ENCODE data around the gene PLEKHB1. TPM values are rescaled to one million over a fixed set of nuclear protein-coding genes. Genes with fewer than 3 reads are reported as not detected.

PLEKHB1 gene
- polyA plus RNA-seq = 1 to 10 TPM; 1.1 to 5.7 (median 2.5) TPM

DNA sequence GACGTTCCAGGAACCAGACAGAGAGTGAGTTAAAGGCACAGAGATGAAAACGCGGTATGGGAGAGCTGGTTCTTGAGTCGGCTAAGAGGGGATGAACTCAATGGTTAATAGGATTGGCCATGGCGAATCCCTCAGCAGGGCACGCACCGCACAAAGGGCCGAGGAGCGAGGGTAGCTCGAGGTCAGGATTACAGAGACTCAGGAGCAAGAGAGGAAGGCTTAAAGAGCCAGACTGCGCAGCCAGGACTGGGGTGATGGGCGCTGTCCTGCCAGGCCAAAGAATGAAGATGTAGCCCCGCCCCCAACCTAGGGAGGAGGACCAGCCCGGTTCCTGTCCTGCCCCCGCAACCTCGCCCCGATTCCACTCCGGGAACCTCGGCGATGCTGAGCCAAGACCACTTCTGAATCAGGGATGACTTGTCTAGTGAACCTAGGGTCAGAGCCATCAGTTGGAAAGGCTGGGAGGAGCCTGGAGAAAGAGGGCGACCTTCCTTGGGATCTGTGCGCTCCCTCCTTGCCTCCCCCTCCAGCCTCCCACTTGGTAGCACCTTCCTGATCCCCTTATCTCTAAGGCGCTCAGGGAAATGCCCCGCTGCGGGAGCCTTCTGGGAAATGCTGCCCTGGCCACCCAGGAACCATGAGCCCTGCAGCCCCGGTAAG is at the start of gene PLEKHB1:
PLEKHB1 (plus strand) TSS at position 610 of the 660 bp plus-strand sequence; CDS start at position 638, 28 bp downstream.
- 49 to 55% (median 49%) methylated on average over 25 to 26 of the region's 26 CpGs for WGBS, 3 donors
- H3K27ac ChIP-seq (ENCODE audit: low read depth, low read length) = no peak within 1 kb of the TSS

DNA sequence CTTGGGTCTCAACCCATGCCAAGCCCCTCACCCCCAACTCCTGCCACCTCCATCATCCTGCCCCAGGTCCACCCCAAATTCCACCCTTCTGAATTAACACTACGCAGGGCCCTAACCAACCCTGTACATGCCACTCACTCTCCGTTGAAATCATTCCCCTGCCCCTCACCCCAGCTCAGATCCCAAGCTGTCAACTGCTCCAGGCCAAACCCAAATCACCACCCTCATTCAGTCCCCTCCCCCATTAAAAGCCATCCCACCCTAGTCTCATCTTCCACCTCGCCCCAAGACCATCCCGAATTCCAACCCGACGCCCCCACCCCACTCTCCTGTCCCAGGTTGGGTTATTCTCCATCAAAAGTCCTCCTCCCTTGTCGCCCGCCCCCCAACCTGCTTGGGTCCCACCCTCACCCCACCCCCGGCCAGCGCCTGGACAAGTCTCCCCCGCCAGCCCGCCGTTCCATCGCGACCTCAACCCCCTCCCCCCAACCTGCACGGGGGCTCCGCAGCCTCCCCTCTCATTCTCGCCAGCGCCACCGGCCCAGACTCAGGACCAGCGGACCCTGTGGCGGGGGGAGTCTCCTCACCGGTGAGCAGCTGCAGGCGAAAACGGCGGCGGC is 48.9 kb upstream of the PLEKHB1 start:
- no peak overlapping the region for H3K27ac ChIP-seq (ENCODE audit: low read depth, low read length)
- 2 to 3% (median 2%) methylated on average over 24 to 27 of the region's 27 CpGs for WGBS, 3 donors

DNA sequence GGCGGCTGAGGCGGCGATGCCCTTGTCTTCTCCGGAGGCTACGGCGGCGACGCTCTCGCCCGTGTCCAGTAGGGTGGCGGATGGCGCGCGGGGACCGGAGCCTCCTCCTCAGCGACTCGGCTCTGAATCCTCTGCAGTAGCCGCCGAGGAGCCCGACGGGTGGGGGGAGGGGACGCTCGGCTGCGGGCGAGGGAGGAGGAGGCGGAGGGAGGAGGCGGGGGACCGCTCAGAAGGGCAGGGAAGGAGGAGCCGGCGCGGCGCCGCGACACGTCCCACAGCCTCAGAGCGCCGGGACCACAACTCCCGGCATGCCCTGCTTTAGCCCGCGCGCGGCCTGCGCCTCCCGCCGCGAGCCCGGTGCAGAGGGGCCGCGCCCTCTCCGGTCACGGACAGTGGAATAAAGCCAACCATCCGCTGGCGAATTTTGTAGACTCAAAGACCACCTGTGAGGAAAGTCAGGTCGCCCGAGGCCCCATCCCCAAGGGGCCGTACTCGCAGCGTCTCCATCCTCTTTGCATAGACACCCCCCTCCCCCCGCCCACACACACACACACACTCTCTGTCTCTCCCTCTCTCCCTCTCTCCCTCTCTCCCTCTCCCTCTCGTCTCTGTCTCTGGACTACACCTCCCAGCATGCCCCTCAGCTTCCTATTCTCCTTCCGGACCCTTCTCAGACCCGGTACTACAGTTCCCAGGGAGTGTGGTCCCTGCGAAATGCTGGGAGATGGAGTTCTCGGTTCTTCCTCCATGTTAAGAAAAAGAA is 48.2 kb upstream of the PLEKHB1 start, which contains the start of gene FAM168A:
FAM168A (minus strand) TSS at position 157 of the 763 bp plus-strand sequence. CDS start 129,638 bp downstream, outside the sequence.
- 0 to 1% (median 1%) methylated on average over 42 to 64 of the region's 64 CpGs for WGBS, 3 donors
- H3K27ac ChIP-seq (ENCODE audit: low read depth, low read length) = no peak within 1 kb of the TSS

GRCh38 chr11:73598719-73599379 is 47.5 kb upstream of the PLEKHB1 start:
- WGBS, 3 donors = 19 to 33% (median 25%) methylated on average over 20 of the region's 20 CpGs
- no peak overlapping the region for H3K27ac ChIP-seq (ENCODE audit: low read depth, low read length)

DNA sequence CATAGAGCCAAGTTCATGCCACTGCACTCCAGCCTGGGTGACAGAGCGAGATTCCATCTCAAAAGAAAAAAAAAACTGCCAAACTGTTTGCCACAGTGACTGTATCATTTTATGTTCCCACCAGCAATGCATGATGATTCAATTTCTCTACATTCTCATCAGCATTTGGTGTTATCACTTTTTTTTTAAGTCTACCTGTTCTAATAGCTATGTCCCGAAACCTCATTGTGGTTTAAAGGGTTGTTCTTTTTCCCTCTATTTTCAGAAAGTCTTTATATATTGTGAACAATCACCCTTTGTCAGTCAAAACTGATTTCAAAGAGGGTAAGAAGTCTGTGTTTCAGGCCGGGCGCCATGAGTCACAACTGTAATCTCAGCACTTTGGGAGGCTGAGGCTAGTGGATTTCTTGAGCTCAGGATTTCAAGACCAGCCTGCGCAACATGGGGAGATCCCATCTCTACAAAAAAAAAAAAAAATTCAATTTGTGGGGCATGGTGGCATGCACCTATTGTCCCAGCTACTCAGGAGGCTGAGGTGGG is 33.7 kb upstream of the PLEKHB1 start:
- 84 to 92% (median 91%) methylated on average over 5 of the region's 5 CpGs for WGBS, 3 donors
- no peak overlapping the region for H3K27ac ChIP-seq (ENCODE audit: low read depth, low read length)

GRCh38 chr11:73614591-73614990 is 31.8 kb upstream of the PLEKHB1 start:
- H3K27ac ChIP-seq (ENCODE audit: low read depth, low read length) = no peak overlapping the region

- no peak overlapping the region for H3K27ac ChIP-seq (ENCODE audit: low read depth, low read length)
- WGBS, 3 donors = 50 to 63% (median 50%) methylated on average over 4 of the region's 4 CpGs
Measured at GRCh38 chr11:73622926-73623593, 23.3 kb upstream of the PLEKHB1 start.

DNA sequence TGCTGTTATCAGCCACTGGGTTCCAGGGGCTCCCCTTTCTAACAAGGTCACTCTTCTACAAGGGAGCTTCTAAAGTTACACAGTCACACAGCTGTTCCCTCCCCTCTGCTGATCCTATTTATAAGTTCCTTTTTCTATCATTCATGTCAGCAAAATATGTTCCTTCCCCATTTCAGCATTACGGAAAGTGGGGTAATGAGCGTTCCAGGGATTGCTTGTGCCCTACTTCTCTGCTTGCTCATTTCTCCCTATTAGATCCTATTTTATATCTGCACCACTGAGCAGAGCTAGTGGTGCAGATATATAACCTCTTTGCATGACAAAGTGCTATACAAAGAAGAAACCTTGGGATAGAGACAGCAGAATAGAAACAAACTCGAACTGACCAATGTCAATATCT is 22.7 kb upstream of the PLEKHB1 start:
- H3K27ac ChIP-seq (ENCODE audit: low read depth, low read length) = no peak overlapping the region
- WGBS, 3 donors = 20 to 34% (median 24%) methylated on average over 3 of the region's 3 CpGs

DNA sequence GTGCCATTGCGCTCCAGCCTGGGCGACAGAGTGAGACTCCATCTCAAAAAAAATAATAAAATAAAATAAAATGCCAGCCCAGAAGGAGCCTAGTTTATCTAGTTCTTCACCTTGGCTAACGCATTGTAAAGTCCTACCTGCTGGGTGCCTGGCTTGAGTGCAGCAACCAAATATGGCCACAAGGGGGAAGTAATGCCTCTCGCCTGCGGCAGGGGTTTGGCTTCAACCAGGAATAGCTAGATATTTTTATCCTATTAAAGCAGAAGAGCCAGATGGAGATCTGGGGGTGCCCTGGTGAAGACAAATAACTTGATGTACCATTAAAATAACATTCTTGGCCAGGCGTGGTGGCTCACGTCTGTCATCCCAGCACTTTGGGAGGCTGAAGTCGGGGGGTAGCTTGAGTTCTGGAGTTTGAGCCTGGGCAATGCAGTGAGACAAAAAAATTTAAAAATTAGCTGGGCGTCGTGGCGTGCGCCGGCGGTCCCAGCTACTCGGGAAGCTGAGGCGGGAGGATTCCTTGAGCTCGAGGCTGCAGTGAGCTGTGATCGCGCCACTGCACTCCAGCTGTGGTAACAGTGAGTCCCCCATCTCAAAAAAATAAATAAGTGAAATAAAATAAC is 20.6 kb upstream of the PLEKHB1 start:
- H3K27ac ChIP-seq (ENCODE audit: low read depth, low read length) = no peak overlapping the region
- 19 to 25% (median 19%) methylated on average over 19 of the region's 19 CpGs for WGBS, 3 donors

DNA sequence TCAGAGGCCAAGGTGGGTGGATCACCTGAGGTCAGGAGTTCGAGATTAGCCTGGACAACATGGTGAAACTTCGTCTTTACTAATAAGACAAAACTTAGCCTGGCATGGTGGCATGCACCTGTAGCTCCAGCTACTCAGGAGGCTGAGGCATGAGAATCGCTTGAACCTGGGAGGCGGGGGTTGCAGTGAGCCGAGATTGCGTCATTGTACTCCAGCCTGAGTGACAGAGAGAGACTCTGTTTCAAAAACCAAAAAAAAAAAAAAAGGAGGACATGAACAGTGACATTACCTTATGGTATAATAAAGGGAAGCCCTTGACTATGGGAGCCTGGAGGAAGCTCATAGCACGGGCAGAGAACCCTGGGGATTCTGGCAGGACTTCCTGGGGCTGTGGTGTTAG is 16.5 kb upstream of the PLEKHB1 start:
- whole genome bisulfite sequencing, 3 donors = 69 to 75% (median 73%) methylated on average over 7 of the region's 7 CpGs
- H3K27ac ChIP-seq (ENCODE audit: low read depth, low read length) = no peak overlapping the region

GRCh38 chr11:73632996-73633395 is 13.4 kb upstream of the PLEKHB1 start:
- 95 to 96% (median 96%) methylated on average over 4 of the region's 4 CpGs for WGBS, 3 donors
- H3K27ac ChIP-seq (ENCODE audit: low read depth, low read length) = no peak overlapping the region

DNA sequence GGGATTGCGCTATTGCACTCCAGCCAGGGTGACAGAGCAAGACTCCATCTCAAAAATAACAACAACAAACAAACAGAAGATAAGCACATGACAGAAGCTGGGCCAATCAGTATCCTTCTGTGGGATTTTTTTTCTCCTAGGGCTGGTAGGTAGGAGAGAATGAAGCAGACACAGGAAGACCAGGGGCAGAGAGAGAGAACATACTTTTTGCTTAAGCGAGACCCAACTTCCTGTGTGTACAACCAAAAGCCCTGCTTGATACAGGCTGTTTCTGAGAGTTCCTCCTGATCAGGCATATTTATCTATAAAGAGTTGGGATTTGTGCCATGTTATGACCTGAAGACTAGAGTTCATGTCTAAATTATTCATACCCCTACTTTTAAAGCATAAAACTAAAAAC is 12.4 kb upstream of the PLEKHB1 start:
- no peak overlapping the region for H3K27ac ChIP-seq (ENCODE audit: low read depth, low read length)
- WGBS, 3 donors = 74 to 79% (median 76%) methylated on average over 2 of the region's 2 CpGs

DNA sequence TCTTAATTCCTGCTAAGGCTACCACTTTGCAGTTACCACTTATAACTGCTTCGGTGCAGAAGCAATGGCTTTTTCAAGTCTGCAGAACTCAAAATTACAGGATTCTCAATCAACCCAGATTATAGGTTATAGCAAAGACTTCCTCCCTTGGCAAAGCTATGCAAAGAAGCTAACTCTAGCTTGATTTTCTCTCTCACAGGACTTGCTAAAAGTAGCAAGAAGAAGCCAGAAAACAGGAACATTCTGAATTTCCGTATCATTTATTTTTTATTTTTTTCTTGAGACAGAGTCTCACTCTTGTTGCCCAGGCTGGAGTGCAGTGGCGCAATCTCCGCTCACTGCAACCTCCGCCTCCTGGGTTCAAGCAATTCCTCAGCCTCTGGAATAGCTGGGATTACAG is 10.7 kb upstream of the PLEKHB1 start:
- 78 to 92% (median 81%) methylated on average over 5 of the region's 5 CpGs for WGBS, 3 donors
- no peak overlapping the region for H3K27ac ChIP-seq (ENCODE audit: low read depth, low read length)

DNA sequence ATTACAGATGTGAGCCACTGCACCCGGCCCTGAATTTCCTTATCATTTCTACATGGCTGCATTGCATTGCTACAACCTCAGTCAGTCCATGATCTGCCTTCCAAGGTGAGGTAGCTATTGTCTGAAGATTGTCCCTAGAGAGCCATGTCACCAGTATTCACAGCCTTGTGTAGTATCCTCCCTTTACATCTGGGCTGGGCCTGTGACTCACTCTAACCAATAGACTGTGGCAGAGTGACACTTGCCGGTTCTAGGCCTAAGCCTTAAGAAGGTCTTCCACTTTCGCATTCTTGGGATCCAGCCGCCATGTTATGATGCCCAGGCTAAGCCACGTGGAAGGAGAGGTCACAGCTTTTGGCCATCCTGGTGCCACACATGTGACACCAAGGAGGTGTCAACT is 10.1 kb upstream of the PLEKHB1 start:
- 91 to 94% (median 92%) methylated on average over 5 of the region's 5 CpGs for WGBS, 3 donors
- H3K27ac ChIP-seq (ENCODE audit: low read depth, low read length) = no peak overlapping the region

- WGBS, 3 donors = 63 to 81% (median 76%) methylated on average over 1 of the region's 1 CpG
- H3K27ac ChIP-seq (ENCODE audit: low read depth, low read length) = no peak overlapping the region
Measured at GRCh38 chr11:73637012-73637411, 9.4 kb upstream of the PLEKHB1 start.

GRCh38 chr11:73640592-73640991 is 5.8 kb upstream of the PLEKHB1 start:
- H3K27ac ChIP-seq (ENCODE audit: low read depth, low read length) = no peak overlapping the region
- 16 to 43% (median 24%) methylated on average over 2 of the region's 2 CpGs for WGBS, 3 donors

DNA sequence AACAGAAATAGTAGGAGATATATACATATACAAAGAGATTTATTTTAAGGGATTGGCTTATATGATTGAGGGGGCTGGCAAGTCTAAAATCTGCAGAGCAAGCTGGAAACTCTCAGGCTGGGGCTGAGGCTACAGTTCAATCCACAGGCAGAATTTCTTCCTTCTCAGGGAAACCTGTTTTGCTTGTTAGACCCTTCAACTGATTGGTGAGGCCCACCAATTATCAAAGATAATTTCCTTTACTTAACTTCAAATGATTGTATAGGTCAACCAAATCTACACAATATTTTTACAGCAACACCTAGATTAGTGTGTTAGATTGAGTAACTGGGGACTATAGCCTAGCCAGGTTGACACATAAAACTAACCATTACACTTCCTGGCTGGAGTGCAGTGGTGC is 4.7 kb upstream of the PLEKHB1 start:
- H3K27ac ChIP-seq (ENCODE audit: low read depth, low read length) = no peak overlapping the region

Measured in adipose tissue (tissue), 3 donors.